HT1080 (cell line): ENCODE data around the gene SPRED1. TPM values are rescaled to one million over a fixed set of nuclear protein-coding genes. Genes with fewer than 3 reads are reported as not detected.
"Not testable (repeated sequence)": the region's sequence is repeated elsewhere in the genome, so short reads cannot be mapped to it uniquely, and the experiment has no call there.

Experiments
- DNase-seq: peaks from one replicate; pipeline ENCODE4 v3.0.0-alpha.2; 2015; ENCODE audit warnings: low read depth
- total RNA-seq: library from RNA; depleted of rRNA; stranded (reverse); fragments of >200 nt; shearing (Covaris generic); gene quantifications from 2 replicates; pipeline ENCODE4 v1.2.3, GENCODE V29; 2014

Gene SPRED1
- total RNA-seq, 1 experiment from 2014 or later = 26.3 TPM

GRCh38 chr15:38229705-38230310 lies 22.8 kb upstream of the SPRED1 start:
- peak; percentile 15 for DNase-seq

GRCh38 chr15:38231436-38231835 lies 21.2 kb upstream of the SPRED1 start:
- DNase-seq = no peak

- DNase-seq = not testable (repeated sequence)
These were observed 15.6 kb upstream of the SPRED1 start for GRCh38 chr15:38237021-38237420.

DNA sequence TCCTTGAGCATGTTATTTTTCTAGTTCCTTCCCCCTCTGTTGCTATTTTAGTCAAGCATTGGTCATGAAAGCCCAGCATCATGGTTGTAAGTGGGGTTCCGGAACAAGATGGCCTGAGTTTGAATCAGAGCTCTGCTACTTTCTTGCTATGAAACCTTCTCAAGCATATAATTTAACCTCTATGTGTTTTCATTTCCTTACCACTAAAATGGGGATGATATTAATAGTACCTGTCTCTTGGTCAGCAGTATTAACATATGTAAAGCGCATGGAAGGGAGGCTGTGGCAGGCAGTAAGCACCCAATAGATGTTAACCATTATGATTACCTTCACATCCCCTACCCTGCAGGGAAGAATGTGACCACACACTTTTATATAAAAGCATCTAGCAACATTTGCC lies 14.3 kb upstream of the SPRED1 start:
- DNase-seq = no peak

- no peak for DNase-seq
These were observed 10.6 kb upstream of the SPRED1 start for GRCh38 chr15:38242055-38242454.

DNA sequence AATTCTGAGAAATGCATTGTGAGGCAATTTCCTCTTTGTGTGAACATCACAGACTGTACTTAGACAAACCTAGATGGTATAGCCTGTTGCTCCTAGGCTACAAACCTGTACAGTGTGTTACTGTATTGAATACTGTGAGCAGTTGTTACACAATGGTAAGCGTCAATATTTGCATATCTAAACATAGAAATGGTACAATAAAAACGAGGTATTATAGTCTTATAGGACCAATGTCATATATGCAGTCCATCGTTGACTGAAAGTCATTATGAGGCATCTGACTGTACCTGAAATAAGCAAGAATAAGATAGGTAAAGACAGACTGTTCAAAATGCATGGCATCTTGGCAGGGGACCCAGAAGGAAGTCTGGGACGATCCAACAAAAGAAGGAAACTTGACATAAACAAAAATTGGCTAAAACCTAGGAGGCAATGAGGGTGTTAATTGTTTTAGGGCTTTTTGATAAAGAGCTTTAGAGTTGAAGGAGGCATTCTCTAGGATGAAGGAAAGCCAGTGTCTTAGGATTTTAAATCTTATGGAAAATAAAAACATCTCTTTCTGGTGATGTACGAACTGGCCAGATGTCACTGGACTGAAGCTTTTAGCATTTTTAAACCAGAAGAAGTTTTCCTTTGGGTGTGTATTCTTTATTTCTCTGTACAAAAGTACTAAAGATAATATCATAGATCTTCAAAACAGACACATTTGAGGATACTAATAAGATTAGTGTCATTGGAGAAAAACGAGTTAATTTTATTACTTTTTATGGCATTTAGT lies 9.2 kb upstream of the SPRED1 start:
- DNase-seq = no peak

DNA sequence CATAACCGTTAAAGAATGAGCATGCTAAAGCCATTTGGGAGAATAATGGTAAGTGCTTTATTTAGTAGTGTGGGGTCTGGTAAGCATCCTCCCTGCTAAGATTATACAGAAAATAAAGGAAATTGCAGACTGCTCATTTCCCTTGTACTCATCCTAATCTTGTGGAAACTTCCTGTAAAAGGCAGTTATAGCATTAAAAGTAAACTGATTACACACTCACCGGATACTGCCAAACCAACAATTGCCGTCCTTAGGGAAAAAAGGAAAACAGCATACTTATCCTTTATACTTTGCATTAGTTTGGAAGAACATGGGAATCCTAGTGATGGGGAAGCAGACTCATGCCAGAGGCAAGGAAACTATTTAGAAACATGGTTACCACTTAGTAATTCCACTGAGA lies 5.3 kb upstream of the SPRED1 start:
- DNase-seq = peak; percentile 43

DNA sequence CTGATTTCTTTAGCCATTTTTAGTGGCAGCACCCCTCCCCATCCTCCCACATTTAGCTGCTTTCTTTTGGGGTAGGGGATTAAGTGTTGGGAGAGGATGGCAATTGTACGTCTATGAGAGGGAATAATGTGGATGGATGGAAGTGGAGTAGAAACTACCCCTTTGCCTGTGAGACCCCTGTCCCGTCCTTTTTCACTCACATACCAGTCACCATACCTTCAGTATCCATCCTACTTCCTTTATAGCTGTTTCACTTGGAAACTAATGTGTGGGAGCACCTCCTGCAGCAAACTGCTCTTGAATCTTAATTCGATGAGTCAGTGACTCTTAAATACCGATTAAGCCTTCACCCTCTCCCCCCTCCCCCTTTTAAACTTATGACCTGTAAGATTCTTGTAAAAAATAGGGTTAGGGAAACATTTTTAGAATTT lies 730 bp downstream of the SPRED1 start:
- DNase-seq = peak; percentile 72

- peak; percentile 69 for DNase-seq
These were observed 1.6 kb downstream of the SPRED1 start for GRCh38 chr15:38254051-38254883.

- no peak for DNase-seq
These were observed 3.1 kb downstream of the SPRED1 start for GRCh38 chr15:38255690-38256089.

DNA sequence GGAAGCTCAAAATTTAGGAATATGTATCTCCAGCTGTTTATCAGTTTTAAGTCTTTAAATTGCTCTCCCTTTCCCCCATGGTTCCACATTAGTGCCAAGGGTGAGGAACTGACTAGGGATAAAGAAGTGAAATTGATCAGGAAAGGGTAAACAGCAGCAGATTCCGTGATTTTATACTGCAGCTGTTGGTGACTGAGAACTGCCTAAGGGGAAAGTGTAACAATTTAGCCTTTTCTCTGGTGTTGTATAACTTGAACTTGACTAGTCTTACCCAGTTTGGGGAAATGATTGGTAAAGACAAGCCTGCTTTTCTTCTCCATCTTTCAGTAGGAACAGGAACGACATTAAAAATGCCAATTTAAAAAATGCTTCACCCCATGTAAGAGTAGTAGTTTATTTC lies 5.0 kb downstream of the SPRED1 start:
- DNase-seq = no peak

GRCh38 chr15:38259134-38259533 lies 6.5 kb downstream of the SPRED1 start:
- DNase-seq = no peak

DNA sequence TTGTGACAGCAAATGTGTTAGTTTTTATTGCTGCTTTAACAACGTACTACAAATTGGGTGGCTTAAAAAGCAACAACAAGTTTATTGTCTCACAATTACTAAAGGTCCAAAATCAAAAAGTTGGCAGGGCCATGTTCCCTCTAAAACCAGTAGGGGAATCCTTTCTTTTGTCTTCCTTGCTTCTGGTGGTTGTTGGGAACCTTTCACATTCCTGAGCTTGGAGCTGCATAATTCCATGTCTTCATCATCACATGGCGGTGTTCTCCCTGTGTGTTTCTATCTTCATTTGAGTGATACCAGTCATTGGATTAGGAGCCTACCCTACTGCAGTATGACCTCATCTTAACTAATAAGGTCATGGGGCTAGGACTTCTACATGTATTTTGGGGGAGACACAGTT lies 7.4 kb downstream of the SPRED1 start:
- DNase-seq = no peak

GRCh38 chr15:38263251-38263650 lies 10.6 kb downstream of the SPRED1 start:
- no peak for DNase-seq

- no peak for DNase-seq
These were observed 11.4 kb downstream of the SPRED1 start for GRCh38 chr15:38263996-38264395.

DNA sequence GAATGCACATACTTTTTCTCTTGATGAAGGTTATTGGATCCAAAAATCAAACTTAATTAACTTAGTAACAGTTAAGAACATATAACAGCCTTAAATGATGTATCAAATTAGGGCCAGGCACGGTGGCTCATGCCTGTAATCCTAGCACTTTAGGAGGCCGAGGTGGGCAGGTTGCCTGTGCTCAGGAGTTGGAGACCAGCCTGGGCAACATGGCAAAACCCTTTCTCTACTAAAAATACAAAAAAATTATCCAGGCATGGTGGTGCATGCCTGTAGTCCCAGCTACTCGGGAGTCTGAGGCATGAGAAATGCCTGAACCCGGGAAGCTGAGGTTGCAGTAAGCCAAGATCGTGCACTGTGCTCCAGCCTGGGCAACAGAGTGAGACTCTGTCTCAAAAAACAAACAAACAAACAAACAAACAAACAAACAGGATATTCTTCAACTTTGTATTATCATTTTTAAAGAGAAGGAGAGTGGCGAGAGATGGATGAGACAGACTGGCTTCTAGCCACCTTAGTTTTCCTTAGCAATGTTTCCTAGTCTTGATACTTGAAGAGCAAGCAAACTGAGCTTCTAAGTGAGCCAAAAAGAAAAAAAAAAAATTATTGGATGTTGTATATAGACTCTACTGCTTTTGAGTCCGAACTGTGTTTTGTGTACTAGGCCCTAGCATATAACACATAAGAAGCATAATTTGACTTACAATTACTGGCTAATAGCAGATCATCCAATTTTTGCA lies 13.8 kb downstream of the SPRED1 start:
- no peak for DNase-seq

DNA sequence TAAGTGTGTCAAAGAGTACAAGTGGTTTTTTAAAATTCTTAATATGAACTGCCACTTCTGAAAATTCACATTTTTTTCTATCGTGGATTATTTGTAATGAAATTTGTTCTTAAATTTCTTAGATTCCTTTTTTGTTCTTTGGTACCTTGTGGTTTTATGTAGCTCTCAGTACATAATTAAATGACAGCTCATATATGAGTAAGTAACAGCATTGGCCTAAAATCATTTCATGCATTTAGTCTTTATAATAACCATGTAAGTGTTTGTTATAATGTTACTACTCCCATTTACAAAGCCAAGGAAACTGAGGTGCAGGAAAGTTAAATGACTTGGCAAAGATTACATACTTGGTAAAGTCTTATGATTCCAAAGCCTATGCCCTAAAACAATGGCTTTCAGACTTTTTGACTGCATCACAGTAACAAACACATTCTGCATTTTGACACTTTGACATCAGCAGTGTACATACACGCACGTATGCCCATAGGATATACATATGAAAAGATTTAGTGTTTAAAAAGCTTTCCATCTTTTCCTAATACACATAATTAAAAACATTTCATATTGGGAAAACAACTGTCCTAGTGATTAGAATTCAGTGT lies 14.9 kb downstream of the SPRED1 start:
- peak; percentile 6 for DNase-seq

GRCh38 chr15:38271144-38271543 lies 18.5 kb downstream of the SPRED1 start:
- no peak for DNase-seq

DNA sequence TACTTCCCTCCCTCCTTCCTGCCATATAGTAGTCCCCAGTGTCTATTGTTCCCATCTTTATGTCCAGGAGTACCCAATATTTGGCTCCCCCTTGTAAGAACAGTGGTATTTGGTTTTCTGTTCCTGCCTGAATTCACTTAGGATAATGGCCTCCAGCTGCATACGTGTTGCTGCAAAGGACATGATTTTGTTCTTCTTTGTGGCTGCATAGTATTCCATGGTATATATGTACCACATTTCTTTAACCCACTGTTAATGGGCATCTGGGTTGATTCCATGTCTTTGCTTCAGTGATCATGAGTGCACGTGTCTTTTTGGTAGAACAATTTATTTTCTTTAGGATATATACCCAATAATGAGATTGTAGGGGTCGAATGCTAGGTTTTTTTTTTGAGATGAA lies 19.3 kb downstream of the SPRED1 start:
- DNase-seq = no peak

- not testable (repeated sequence) for DNase-seq
These were observed 19.8 kb downstream of the SPRED1 start for GRCh38 chr15:38272431-38272830.

GRCh38 chr15:38274135-38274534 lies 21.5 kb downstream of the SPRED1 start:
- no peak for DNase-seq
